B cell (primary cell): ENCODE data around the gene ADGRD1.

ENCODE experiments used
- CTCF ChIP-seq: fragments of 200-600 bp; IDR thresholded peaks from one replicate; pipeline ENCODE4 v1.8.0; 2022; ENCODE audit warnings: antibody characterized with exemption, mild to moderate bottlenecking
- EZH2 ChIP-seq: IDR thresholded peaks from 2 replicates; pipeline ENCODE4 v1.6.1; 2012; ENCODE audit warnings: borderline replicate concordance, low read depth, mild to moderate bottlenecking, moderate library complexity, low read length; ENCODE audit not compliant: insufficient read depth, poor library complexity, severe bottlenecking

GRCh38 chr12:131128556-131128955 lies 174.8 kb downstream of the ADGRD1 start:
- no peak for TF ChIP-seq EZH2
- no peak for TF ChIP-seq CTCF
